Activated effector memory CD4-positive, alpha-beta T cell treated with anti-CD3 and anti-CD28 coated beads, Interleukin-2, amount 50 U/mL, for 16 hours (primary cell): ENCODE results near the gene SARS1.
"Not testable (repeated sequence)": the region's sequence is repeated elsewhere in the genome, so short reads cannot be mapped to it uniquely, and the experiment has no call there.

ENCODE experiments used
- DNase-seq: peaks from one replicate; pipeline ENCODE4 v3.0.0-alpha.2; 2020

The SARS1 gene

DNA sequence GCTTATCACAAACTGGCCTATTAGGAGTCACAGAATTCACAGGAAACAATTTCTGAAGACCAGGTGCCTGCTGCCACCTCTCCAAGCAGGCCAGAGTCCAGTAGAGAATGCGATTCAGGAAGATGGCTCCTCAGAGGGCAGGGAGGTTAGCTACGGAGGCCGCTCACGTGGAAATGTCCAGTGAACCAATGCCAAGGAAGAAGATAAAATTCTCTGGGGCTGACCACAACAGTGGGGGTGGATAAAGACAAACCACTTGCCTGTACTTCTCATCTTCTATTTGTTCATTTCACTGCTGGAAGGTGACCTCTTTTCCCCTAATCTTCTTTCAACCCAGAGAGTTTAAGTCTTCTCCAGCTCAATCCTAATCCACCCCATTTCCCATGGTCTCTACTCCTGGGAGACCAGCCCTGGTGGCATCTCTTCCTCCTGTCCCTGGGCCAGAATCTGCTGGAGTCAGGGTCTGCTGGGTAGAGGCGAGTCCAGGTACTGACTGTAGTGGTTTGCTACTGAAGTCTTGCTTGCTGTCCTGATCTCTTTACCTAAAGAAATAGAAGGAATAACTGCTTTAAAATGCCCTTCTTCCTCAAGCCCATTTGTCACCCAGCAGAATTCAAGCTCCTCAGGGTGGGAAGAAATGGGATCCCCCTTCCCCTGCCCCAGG lies 66.0 kb downstream of the SARS1 start:
- DNase-seq = no peak

DNA sequence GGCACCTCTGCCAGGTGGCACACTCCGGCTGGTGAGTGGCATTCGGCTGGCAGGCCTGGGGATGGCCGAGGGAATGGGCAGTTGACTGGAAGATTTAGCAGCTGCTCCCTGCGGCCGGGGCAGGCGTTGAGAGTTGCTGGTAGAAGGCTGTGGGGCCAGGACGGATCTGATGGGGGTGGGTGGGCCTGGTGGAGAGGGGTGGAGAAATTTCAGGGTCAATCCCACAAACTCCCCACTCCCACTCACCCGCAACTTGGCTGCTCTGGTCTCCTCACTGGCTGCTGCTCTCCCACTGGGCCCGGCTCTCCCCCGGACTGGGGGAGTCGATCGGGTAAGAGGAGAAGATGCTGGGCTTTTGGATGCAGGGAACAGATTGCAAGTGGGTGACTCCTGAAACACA lies 67.1 kb downstream of the SARS1 start:
- DNase-seq = no peak

DNA sequence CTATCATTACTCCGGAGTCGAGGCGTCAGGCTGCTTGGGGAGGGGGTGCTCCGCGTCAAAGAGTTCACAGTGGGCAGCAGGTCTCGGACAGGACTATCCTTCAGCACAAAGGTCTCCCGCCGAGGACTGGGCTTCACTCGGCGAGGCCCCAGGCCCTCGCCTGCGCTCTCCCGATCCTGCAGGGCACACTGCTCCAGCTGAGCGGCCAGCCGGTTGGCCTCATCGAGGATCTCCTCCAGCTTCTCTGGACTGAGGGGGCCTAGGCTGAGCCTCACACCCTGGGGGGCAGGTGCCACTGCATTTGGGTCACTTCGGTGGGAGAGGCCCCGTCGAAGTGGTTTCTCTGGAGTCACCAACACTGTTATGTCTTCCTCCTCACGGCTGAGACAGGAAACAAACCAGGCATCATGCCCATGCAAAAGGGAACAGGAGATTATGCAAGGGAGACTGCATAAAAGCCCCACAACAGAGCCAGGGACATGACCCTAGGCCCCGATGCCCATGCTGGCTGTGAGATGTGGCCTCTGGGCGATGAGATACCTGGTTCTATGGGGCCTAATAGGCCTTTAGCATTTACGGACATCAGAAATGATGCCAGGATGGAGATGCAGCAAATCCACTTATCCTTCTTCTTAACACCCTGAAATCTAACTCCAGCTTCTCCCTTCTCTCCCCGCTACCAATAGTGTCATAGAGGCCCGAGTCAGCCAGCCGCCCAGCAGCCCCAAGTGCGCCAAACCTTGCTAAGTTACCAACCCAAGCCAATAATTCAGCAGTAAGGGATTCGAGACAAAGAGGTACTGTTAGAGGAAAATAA lies 68.2 kb downstream of the SARS1 start:
- DNase-seq = no peak

- no peak for DNase-seq
These were observed 68.8 kb downstream of the SARS1 start for GRCh38 chr1:109282497-109282951.

- peak; percentile 97 for DNase-seq
These were observed 69.4 kb downstream of the SARS1 start, which contains the start of gene PSRC1 for GRCh38 chr1:109282952-109283747. TSS of gene PSRC1 (minus strand) at chr1:109283145.

GRCh38 chr1:109283748-109284600 lies 70.3 kb downstream of the SARS1 start:
- no peak for DNase-seq

DNA sequence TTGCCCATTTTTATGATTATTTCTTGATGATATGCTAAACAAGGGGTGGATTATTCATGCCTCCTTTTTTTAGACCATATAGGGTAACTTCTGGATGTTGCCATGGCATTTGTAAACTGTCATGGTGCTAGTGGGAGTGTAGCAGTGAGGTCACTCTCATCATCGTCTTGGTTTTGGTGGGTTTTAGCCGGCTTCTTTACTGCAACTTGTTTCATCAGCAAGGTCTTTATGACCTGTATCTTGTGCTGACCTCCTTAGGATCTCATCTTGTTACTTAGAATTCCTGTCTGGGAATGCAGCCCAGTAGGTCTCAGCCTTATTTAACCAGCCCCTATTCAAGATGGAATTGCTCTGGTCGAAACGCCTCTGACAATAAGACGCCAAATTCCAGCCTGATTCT lies 73.0 kb downstream of the SARS1 start:
- DNase-seq = not testable (repeated sequence)
